GM19043 (cell line): ENCODE data around the gene ARHGEF18.
"Not testable (repeated sequence)": the region's sequence is repeated elsewhere in the genome, so short reads cannot be mapped to it uniquely, and the experiment has no call there.

Experiments used
- ATAC-seq: cut with Tn5 transposase; IDR thresholded peaks from one replicate; pipeline ENCODE4 v1.9.1; 2021; ENCODE audit warnings: low read depth; ENCODE audit not compliant: unreplicated experiment

The ARHGEF18 gene

DNA sequence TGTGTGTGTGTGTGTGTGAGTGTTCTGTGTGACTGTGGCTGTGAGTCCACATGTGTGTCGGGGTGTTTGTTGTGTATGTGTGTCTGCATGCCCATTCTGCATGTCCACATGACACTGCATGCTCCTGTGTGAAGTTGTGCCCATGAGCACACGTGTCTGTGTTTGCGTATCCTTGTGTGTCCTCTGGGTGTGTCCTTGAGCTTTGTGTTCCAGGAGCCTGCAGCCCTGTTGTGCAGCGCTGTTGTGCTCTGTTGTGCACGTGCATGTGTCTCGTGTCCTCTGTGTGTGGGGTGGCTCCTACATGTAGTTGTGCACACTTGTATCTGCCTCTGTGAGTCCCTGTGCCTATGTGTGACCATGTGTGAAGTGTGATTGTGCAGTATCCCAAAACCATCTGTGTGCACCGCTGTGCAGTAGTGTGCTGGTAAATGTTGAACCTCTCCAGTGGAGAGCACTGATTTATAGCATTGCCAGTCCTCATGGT, 2.2 kb upstream of the ARHGEF18 start:
- no peak for ATAC-seq

- not testable (repeated sequence) for ATAC-seq
These were observed 1.7 kb upstream of the ARHGEF18 start for GRCh38 chr19:7346997-7347396.

DNA sequence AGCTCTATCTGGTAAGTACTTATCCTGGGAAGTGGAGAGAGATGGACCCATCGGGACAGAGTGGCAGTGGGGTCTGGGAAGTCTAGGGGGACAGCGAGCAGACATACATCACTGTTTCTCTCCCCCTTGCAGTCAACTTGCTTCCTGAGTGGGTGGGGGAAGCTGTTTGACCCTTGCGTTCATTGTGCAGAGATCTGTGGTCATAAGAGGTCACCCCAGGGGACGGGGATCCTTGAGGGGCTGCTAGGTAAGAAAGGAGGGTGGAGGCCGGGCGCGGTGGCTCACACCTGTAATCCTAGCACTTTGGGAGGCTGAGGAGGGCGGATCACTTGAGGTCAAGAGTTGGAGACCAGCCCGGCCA, 474 bp downstream of the ARHGEF18 start:
- no peak for ATAC-seq

DNA sequence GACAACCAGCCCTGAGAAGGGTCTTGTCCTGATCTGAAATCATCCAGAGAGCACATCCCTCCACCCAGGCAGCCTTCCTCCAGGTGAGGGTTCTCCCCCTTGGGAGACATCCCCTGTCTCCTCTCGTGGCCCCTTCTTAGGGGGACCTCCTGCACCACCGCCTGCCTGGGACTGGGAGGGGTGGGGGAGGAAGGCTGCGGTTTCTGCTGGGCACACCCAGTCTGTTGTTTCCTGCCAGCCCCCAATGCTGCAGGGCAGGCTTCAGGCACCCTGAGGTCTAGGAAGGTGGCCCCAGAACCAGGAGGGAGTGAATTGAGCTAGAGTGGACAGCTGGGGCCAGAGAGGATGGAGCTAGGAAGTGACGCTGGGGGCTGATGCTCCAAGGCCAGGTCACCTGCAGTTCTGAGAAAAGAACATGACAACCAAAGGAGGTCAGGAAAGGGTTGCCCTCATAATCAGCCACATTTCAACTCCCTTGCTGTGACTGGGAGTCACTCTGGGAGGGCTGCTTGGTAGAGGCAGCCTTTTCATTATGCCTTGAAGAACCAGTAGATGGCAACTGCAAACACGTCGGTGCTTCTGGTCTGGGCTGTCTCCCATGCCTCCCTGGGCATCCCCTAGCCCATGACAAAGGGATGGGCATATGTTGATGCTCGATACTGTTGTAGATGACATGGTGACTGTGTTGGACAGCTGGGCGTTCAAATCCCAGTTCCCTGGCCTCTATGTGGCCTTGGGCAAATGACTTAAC, 1.4 kb downstream of the ARHGEF18 start:
- ATAC-seq, result no peak

DNA sequence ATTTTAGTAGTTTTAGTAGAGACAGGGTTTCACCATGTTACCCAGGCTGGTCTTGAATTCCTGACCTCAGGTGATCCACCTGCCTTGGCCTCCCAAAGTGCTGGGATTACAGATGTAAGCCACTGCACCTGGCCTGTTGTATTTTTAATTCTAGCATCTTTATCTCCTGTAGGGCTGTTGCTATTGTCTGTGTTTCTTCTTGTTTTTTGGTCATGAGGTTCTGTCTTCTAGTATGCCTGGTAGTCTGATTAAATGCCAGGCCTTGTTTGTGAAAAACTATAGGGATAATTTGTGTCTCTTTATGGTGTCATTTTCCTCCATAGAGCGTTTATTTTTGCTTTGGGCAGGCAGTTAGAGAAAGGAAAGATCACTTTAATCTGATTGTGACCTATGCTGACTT, 3.1 kb downstream of the ARHGEF18 start:
- no peak for ATAC-seq

- no peak for ATAC-seq
These were observed 6.5 kb downstream of the ARHGEF18 start for GRCh38 chr19:7355151-7355820.

DNA sequence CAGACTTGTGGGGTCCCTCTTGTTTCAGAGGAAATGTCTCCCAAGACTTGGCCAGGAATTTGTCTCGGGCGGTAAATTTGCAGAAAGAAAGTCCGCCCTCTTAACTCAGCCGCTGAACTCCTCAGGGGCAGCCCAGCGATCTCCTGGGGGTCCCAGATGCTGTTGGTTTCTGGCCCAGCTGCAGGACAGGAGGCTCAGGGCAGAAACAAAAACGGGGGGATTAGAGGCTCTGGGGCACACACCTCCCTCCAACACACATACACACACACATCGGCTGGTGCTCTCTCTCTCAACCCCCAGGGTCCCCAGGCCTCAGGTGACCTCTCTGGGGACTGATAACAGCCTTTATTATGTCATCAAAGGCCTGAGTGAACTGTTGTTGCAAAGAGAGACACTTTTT, 7.1 kb downstream of the ARHGEF18 start:
- no peak for ATAC-seq

GRCh38 chr19:7356899-7357627, 8.3 kb downstream of the ARHGEF18 start:
- no peak for ATAC-seq

- no peak for ATAC-seq
These were observed 9.4 kb downstream of the ARHGEF18 start for GRCh38 chr19:7358102-7358597.

DNA sequence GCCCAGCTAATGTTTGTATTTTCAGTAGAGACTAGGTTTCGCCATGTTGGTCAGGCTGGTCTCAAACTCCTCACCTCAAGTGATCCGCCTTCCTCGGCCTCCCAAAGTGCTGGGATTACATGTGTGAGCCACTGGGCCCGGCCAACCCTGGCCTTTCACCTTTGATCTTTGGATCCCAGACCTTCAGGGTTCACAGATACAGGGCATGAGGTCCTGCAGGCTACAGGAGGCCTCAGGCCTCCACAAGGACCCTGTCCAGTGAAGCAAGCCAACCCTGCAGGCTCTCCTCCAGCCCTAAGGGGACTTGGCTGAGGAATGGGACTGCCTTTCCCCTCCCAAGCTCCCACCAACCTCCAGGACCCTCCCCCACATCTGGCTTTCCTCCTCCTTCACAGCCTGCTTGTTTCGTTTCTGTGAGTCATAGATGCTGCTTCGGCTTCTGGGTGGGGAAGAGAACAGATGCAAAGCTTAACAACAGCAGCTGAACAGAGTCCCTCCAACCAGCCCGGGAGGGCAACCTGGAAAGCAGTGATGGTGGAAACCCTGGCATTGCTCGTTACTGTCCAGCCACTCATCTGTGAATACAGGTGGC, 11.8 kb downstream of the ARHGEF18 start:
- no peak for ATAC-seq

DNA sequence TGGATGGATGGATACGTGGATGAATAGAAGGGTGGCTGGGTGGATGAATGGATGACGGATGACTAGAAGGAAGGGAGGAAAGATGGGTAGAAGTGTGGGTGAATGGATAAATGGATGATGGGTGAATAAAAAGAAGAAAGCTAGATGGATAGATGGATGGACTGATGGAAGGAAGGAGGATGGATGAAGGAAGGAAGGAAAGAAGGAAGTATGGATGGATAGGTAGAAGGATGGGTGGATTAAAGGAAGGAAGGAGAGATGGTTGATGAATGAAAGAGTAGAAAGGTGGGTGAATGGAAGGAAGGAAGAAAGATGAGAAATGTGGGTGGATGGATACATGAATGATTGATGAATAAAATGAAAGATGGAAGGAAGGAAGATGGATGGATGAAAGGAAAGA, 14.5 kb downstream of the ARHGEF18 start:
- ATAC-seq, result no peak

DNA sequence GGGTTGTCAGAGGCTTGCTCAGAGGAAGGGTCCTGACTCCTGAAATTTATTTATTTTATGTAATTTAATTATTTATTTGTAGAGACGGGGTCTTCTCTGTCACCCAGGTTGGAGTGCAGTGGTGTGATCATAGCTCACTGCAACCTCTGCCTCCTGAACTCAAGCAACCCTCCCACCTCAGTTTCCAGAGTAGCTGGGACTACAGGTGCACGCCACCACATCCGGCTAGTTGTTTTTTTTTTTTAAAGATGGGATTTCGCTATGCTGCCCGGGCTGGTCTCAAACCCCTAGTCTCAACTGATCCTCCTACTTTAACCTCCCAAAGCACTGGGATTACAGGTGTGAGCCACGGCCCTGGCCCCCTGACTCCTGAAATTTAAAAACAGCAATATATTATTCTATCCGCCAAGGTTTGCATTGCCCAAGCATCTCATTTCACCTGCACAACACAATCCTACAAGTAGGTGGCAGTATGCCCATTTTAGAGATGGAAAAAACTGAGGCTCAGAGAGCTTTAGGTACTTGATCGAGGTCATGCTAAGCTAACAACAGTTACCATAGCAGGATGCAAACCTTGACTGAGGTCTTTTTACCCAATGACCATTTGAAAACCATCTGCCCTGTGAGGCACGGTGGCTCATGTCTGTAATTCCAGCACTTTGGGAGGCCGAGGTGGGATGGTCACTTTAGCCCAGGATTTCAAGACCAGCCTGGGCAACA, 18.1 kb downstream of the ARHGEF18 start:
- no peak for ATAC-seq

GRCh38 chr19:7368456-7368855, 19.7 kb downstream of the ARHGEF18 start:
- ATAC-seq, result no peak

GRCh38 chr19:7368866-7369265, 20.1 kb downstream of the ARHGEF18 start:
- ATAC-seq, result not testable (repeated sequence)

DNA sequence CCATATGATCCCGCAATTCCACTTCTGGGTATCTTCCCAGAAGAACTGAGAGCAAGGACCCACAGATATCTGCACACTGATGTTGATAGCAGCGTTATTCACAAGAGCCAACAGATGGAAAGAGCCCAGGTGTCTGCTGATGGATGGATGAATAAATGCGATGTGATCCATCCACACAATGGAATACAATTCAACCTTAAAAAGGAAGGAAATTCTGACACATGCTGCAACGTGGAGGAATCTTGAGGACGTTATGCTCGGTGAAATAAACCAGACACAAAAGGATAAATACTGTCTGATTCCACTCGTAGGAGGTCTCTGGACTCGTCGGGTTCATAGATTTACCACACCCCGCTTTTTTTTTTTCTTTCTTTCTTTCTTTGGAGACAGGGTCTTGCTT, 21.8 kb downstream of the ARHGEF18 start:
- ATAC-seq, result no peak

DNA sequence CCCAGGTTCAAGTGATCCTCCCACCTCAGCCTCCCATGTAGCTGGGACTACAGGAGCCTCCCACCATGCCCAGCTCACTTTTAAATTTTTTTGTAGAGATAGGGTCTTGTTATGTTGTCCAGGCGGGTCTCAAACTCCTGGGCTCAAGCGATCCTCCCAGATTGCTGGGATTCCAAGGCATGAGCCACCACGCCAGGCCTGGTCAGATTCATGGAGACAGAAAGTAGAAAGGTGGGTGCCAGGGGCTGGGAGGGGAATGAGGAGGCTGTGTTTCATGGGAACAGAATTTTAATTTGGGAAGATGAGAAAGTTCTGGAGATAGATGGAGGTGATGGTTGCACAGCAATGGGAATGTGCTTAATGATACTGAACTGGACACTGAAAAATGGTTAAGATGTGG, 22.3 kb downstream of the ARHGEF18 start:
- ATAC-seq, result no peak

- ATAC-seq, result no peak
These were observed 24.1 kb downstream of the ARHGEF18 start for GRCh38 chr19:7372810-7373209.

DNA sequence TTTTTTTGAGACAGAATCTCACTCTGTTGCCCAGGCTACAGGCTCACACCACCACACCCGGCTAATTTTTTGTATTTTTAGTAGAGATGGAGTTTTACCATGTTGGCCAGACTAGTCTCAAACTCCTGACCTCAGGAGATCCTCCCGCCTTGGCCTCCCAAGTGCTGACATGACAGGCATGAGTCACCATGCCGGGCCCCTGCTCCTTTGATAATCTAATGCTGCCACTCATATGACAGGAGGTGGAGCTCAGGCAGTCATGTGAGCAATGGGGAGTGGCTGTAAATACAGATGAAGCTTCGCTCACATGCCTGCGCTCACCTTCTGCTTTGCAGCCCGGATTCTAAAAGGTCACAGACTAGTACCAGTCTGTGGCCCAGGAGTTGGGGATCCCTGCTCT, 25.1 kb downstream of the ARHGEF18 start:
- no peak for ATAC-seq

DNA sequence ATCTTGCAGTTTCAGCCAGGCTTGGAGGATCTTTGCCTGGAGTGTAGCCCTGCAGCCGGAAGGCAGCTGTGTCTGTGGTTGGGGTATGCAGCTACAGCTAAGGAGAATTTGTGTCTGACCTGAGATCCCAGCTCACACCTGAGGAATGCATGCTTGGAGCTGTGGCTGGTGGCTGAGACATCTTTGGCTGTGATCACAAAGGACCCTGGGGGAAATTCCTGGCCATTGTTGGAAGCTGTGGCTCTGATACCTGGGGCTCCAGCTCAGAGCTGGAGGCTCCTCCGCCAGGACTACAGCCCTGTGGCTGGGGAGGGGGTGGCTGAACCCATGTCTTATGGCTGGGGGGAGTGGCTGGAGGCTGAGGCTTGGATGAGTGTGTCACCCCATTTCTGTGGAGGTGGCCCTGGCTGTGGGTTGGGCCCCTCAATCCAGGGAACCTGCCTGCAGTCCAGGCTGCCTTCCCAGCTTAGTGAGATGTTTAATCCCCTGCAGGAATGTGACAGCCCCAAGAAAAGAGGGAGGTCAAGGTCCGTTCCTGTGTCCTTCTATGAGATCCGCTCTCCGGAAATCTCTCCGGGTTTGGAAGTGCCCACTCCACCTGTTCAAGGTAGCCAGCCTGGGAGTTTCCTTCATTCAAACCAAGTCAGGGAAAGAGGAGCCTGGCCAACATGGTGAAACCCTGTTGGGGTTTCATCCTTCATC, 27.6 kb downstream of the ARHGEF18 start:
- no peak for ATAC-seq

GRCh38 chr19:7377196-7377595, 28.5 kb downstream of the ARHGEF18 start:
- ATAC-seq, result no peak
